Measurements from ENCODE around the gene CAND2.
"Not testable (repeated sequence)": the region's sequence is repeated elsewhere in the genome, so short reads cannot be mapped to it uniquely, and the experiment has no call there.

Gene CAND2

GRCh38 chr3:12854565-12854964 lies 58.1 kb downstream of the CAND2 start:
- DNase-seq (ENCODE audit: low read depth in 1 of 2, low spot score in 1 of 2) = no peak

GRCh38 chr3:12856626-12857025 lies 60.1 kb downstream of the CAND2 start:
- DNase-seq (ENCODE audit: low read depth in 1 of 2, low spot score in 1 of 2) = no peak

- no peak for DNase-seq (ENCODE audit: low read depth in 1 of 2, low spot score in 1 of 2)
These were observed 63.4 kb downstream of the CAND2 start for GRCh38 chr3:12859840-12860239.

GRCh38 chr3:12861611-12862010 lies 65.1 kb downstream of the CAND2 start:
- no peak for DNase-seq (ENCODE audit: low read depth in 1 of 2, low spot score in 1 of 2)

GRCh38 chr3:12862387-12862786 lies 65.9 kb downstream of the CAND2 start:
- DNase-seq (ENCODE audit: low read depth in 1 of 2, low spot score in 1 of 2) = no peak

GRCh38 chr3:12865271-12865670 lies 68.8 kb downstream of the CAND2 start:
- DNase-seq (ENCODE audit: low read depth in 1 of 2, low spot score in 1 of 2) = no peak

GRCh38 chr3:12866836-12867235 lies 70.4 kb downstream of the CAND2 start:
- no peak for DNase-seq (ENCODE audit: low read depth in 1 of 2, low spot score in 1 of 2)

- peak; percentile 35 to 36 for DNase-seq (ENCODE audit: low read depth in 1 of 2, low spot score in 1 of 2)
These were observed 71.9 kb downstream of the CAND2 start for GRCh38 chr3:12868039-12869034.

GRCh38 chr3:12869035-12869621 lies 72.6 kb downstream of the CAND2 start:
- DNase-seq (ENCODE audit: low read depth in 1 of 2, low spot score in 1 of 2) = no peak

- DNase-seq (ENCODE audit: low read depth in 1 of 2, low spot score in 1 of 2) = no peak
These were observed 74.5 kb downstream of the CAND2 start for GRCh38 chr3:12870942-12871341.

- no peak for DNase-seq (ENCODE audit: low read depth in 1 of 2, low spot score in 1 of 2)
These were observed 75.0 kb downstream of the CAND2 start for GRCh38 chr3:12871404-12871983.

- no peak for DNase-seq (ENCODE audit: low read depth in 1 of 2, low spot score in 1 of 2)
These were observed 79.7 kb downstream of the CAND2 start for GRCh38 chr3:12875857-12876836.

- DNase-seq (ENCODE audit: low read depth in 1 of 2, low spot score in 1 of 2) = no peak
These were observed 80.6 kb downstream of the CAND2 start for GRCh38 chr3:12877040-12877439.

GRCh38 chr3:12878141-12878574 lies 81.7 kb downstream of the CAND2 start:
- DNase-seq (ENCODE audit: low read depth in 1 of 2, low spot score in 1 of 2) = no peak

GRCh38 chr3:12878758-12879157 lies 82.3 kb downstream of the CAND2 start:
- not testable (repeated sequence) for DNase-seq (ENCODE audit: low read depth in 1 of 2, low spot score in 1 of 2)

GRCh38 chr3:12879191-12879815 lies 82.8 kb downstream of the CAND2 start:
- no peak for DNase-seq (ENCODE audit: low read depth in 1 of 2, low spot score in 1 of 2)

GRCh38 chr3:12881858-12882257 lies 85.4 kb downstream of the CAND2 start:
- DNase-seq (ENCODE audit: low read depth in 1 of 2, low spot score in 1 of 2) = not testable (repeated sequence)

GRCh38 chr3:12882336-12883310 lies 86.1 kb downstream of the CAND2 start:
- no peak for DNase-seq (ENCODE audit: low read depth in 1 of 2, low spot score in 1 of 2)

- DNase-seq (ENCODE audit: low read depth in 1 of 2, low spot score in 1 of 2) = no peak
These were observed 87.8 kb downstream of the CAND2 start for GRCh38 chr3:12884186-12884680.
